ENCODE data around the gene SUN1. TPM values are rescaled to one million over a fixed set of nuclear protein-coding genes. Genes with fewer than 3 reads are reported as not detected.

Gene SUN1
- total and polyA plus RNA-seq, 2 of the 8 experiments (the other 6 are each of a cell fraction or from before 2014, with no cell fraction given): 108 to 158 TPM

- H2AFZ ChIP-seq (ENCODE audit: low read length): no peak overlapping the region
- H3K56ac ChIP-seq (replicated peaks; ENCODE audit: insufficient read length, low read depth, low read length): no peak overlapping the region
- H3K79me2 ChIP-seq (ENCODE audit: control insufficient read depth in 1 of 2, insufficient read depth in 2 of 2, low read length in 2 of 2): peaks cover 19 to 86% of the 10 kb centered on the region in 2 experiments
- H3K14ac ChIP-seq (ENCODE audit: insufficient read length): no peak overlapping the region
- WGBS, 2 experiments (ENCODE audit: extremely low coverage in 1 of 2, insufficient coverage in 1 of 2, insufficient read length in 1 of 2, insufficient replicate concordance in 2 of 2, low coverage in 1 of 2, low lambda C conversion rate in 2 of 2, missing lambda C conversion rate in 1 of 2): 90% methylated on average over 27 of the region's 27 CpGs; no CpG with 5 or more reads in 1 of the 2 experiments
- no peak overlapping the region for H3K4me3 ChIP-seq (ENCODE audit: extremely low read depth in 1 of 4, insufficient read depth in 2 of 4, low read depth in 3 of 4, low read length in 4 of 4)
- H4K20me1 ChIP-seq (replicated peaks in 1 of 2; ENCODE audit: control insufficient read depth in 1 of 2, insufficient read depth in 2 of 2, low read length in 2 of 2): peaks cover 32 to 38% of the 10 kb centered on the region in 2 experiments
- H3K27me3 ChIP-seq (replicated peaks in 1 of 4; ENCODE audit: control insufficient read depth in 3 of 4, extremely low read depth in 1 of 4, insufficient read depth in 3 of 4, low read length in 3 of 4): no peaks in the 10 kb centered on the region
- peaks cover 0 to 10% (median 3%) of the 10 kb centered on the region in 4 experiments; a peak in 6 of 7 replicates for H3K4me1 ChIP-seq (replicated peaks in 1 of 4; ENCODE audit: control insufficient read depth in 3 of 4, insufficient read depth in 4 of 4, low read length in 3 of 4)
- no peak for FAIRE-seq
- H3K4ac ChIP-seq (replicated peaks; ENCODE audit: insufficient read length, low read depth, low read length): no peak overlapping the region
- H2AK5ac ChIP-seq (ENCODE audit: low read depth, low read length): no peak overlapping the region
- H2BK12ac ChIP-seq (ENCODE audit: low read depth, low read length): no peak overlapping the region
- no peaks in the 10 kb centered on the region for H3K9me3 ChIP-seq (ENCODE audit: insufficient read depth in 2 of 2, low read depth in 1 of 2, low read length in 1 of 2)
- no peak overlapping the region for H4K91ac ChIP-seq (replicated peaks; ENCODE audit: insufficient read length, low read length)
- H2BK15ac ChIP-seq (ENCODE audit: low read length): no peak overlapping the region
- no peak overlapping the region for H3K18ac ChIP-seq (ENCODE audit: extremely low read depth, low read length)
- no peak overlapping the region for H2BK120ac ChIP-seq (replicated peaks; ENCODE audit: low read depth, low read length)
- no peak overlapping the region for H4K8ac ChIP-seq (ENCODE audit: extremely low read depth, insufficient read depth, low read length)
- peaks cover 25% of the 10 kb centered on the region for H3K79me1 ChIP-seq (ENCODE audit: low read depth, low read length)
- no peak overlapping the region for H4K5ac ChIP-seq (ENCODE audit: insufficient read length, low read depth, low read length)
- H3K4me2 ChIP-seq (ENCODE audit: insufficient read depth in 1 of 2, low read depth in 2 of 2, low read length in 2 of 2): no peak overlapping the region
- DNase-seq (ENCODE audit: low read depth in 1 of 2, low spot score in 2 of 2): no peak
- no peak overlapping the region for H2BK20ac ChIP-seq (ENCODE audit: low read length)
- ChIA-PET POLR2A (ENCODE audit: partially characterized antibody) (no interaction called here), CTCF (ENCODE audit: partially characterized antibody) (interaction anchor here (0.7 to 3.2 kb wide), 14 partner anchors 8 to 61 kb away, joined by 3 to 17 read pairs (median 5); no protein-coding TSS in a partner anchor)
- no peak overlapping the region for H3K9ac ChIP-seq (replicated peaks in 1 of 4; ENCODE audit: extremely low read depth in 1 of 4, low read depth in 3 of 4, low read length in 3 of 4)
- no peak overlapping the region for H3K27ac ChIP-seq (ENCODE audit: low read depth, low read length)
- no peak overlapping the region for H2BK5ac ChIP-seq (ENCODE audit: low read depth, low read length)
- H3K36me3 ChIP-seq (ENCODE audit: control insufficient read depth in 2 of 4, insufficient read depth in 4 of 4, low read length in 3 of 4): peaks cover 4 to 15% (median 8%) of the 10 kb centered on the region in 4 experiments; a peak in 6 of 8 replicates
- no peaks in the 10 kb centered on the region for H3K23me2 ChIP-seq (ENCODE audit: low read depth, low read length)
- H3K23ac ChIP-seq (ENCODE audit: insufficient read length): no peak overlapping the region
- TF ChIP-seq SIN3A (conservative IDR thresholded peaks at IDR 0.05 in 1 of 2, IDR thresholded peaks at IDR 0.05 in 1 of 2; ENCODE audit: low read depth in 1 of 2, low read length in 2 of 2) (no peak), GABPA (IDR thresholded peaks at IDR 0.05; ENCODE audit: borderline replicate concordance, insufficient read depth, low read length) (no peak), RAD21 (IDR thresholded peaks at IDR 0.05 in 1 of 2, conservative IDR thresholded peaks at IDR 0.05 in 1 of 2; ENCODE audit: low read depth in 2 of 2, low read length in 2 of 2) (no peak), CBX8 (IDR thresholded peaks at IDR 0.05; ENCODE audit: borderline replicate concordance, low read depth, low read length) (no peak), JUND (IDR thresholded peaks at IDR 0.05; ENCODE audit: low read length) (no peak), RBBP5 (IDR thresholded peaks at IDR 0.05; ENCODE audit: borderline replicate concordance, low read depth, low read length) (no peak), SAP30 (IDR thresholded peaks at IDR 0.05; ENCODE audit: insufficient read depth, insufficient replicate concordance, low read length) (no peak), CHD1 (IDR thresholded peaks at IDR 0.05; ENCODE audit: low read depth, low read length) (no peak), SIRT6 (IDR thresholded peaks at IDR 0.05; ENCODE audit: low read length) (no peak), TAF7 (optimal IDR thresholded peaks at IDR 0.05; ENCODE audit: borderline replicate concordance, low read depth, low read length) (no peak), MAX (IDR thresholded peaks at IDR 0.05) (no peak)
Measured at GRCh38 chr7:835485-836401, 3.5 kb downstream of the SUN1 start.
